ENCODE measurements around the gene ILF2.

ILF2 gene

GRCh38 chr1:153661111-153661708, 9.6 kb downstream of the ILF2 start:
- H3K27ac ChIP-seq (ENCODE audit: low read depth, low read length) = no peak overlapping the region
- no peaks in the 10 kb centered on the region for H3K27me3 ChIP-seq (ENCODE audit: control insufficient read depth, insufficient read depth, low read length)
- peaks cover 61% of the 10 kb centered on the region for H3K36me3 ChIP-seq (ENCODE audit: control insufficient read depth, insufficient read depth, low read length)
- no peak overlapping the region for H3K4me3 ChIP-seq (ENCODE audit: low read depth, low read length)
- peaks cover 5% of the 10 kb centered on the region for H3K4me1 ChIP-seq (ENCODE audit: control insufficient read depth, insufficient read depth, low read length)
- H3K9me3 ChIP-seq (ENCODE audit: control insufficient read depth, insufficient read depth, low read length) = no peaks in the 10 kb centered on the region
- no peak overlapping the region for H3K9ac ChIP-seq (ENCODE audit: low read depth, low read length)

- Histone ChIP-seq H3K36me3 (ENCODE audit: control insufficient read depth, insufficient read depth, low read length) (peaks cover 45% of the 10 kb centered on the region), H3K27me3 (ENCODE audit: control insufficient read depth, insufficient read depth, low read length) (no peaks in the 10 kb centered on the region), H3K4me1 (ENCODE audit: control insufficient read depth, insufficient read depth, low read length) (peaks cover 5% of the 10 kb centered on the region), H3K4me3 (ENCODE audit: low read depth, low read length) (peak overlapping the region; percentile 100), H3K9me3 (ENCODE audit: control insufficient read depth, insufficient read depth, low read length) (no peaks in the 10 kb centered on the region), H3K27ac (ENCODE audit: low read depth, low read length) (no peak overlapping the region), H3K9ac (ENCODE audit: low read depth, low read length) (no peak overlapping the region)
Observed at GRCh38 chr1:153659656-153660055, 11.1 kb downstream of the ILF2 start.

GRCh38 chr1:153659175-153659534, 11.6 kb downstream of the ILF2 start:
- no peaks in the 10 kb centered on the region for H3K27me3 ChIP-seq (ENCODE audit: control insufficient read depth, insufficient read depth, low read length)
- no peaks in the 10 kb centered on the region for H3K9me3 ChIP-seq (ENCODE audit: control insufficient read depth, insufficient read depth, low read length)
- H3K36me3 ChIP-seq (ENCODE audit: control insufficient read depth, insufficient read depth, low read length) = peaks cover 40% of the 10 kb centered on the region
- peak overlapping the region; percentile 100 for H3K4me3 ChIP-seq (ENCODE audit: low read depth, low read length)
- H3K27ac ChIP-seq (ENCODE audit: low read depth, low read length) = peak overlapping the region; percentile 95
- H3K9ac ChIP-seq (ENCODE audit: low read depth, low read length) = peak overlapping the region; percentile 91; the same call in 1 of the 2 replicates
- H3K4me1 ChIP-seq (ENCODE audit: control insufficient read depth, insufficient read depth, low read length) = peaks cover 5% of the 10 kb centered on the region

- H3K4me1 ChIP-seq (ENCODE audit: control insufficient read depth, insufficient read depth, low read length) = peaks cover 5% of the 10 kb centered on the region
- H3K27me3 ChIP-seq (ENCODE audit: control insufficient read depth, insufficient read depth, low read length) = no peaks in the 10 kb centered on the region
- H3K36me3 ChIP-seq (ENCODE audit: control insufficient read depth, insufficient read depth, low read length) = peaks cover 35% of the 10 kb centered on the region
- H3K9ac ChIP-seq (ENCODE audit: low read depth, low read length) = peak within 1 kb of the TSS; percentile 91
- H3K27ac ChIP-seq (ENCODE audit: low read depth, low read length) = peak within 1 kb of the TSS; percentile 95
- H3K9me3 ChIP-seq (ENCODE audit: control insufficient read depth, insufficient read depth, low read length) = no peaks in the 10 kb centered on the region
- peak within 1 kb of the TSS; percentile 100 for H3K4me3 ChIP-seq (ENCODE audit: low read depth, low read length)
Observed at GRCh38 chr1:153658400-153659174, 12.2 kb downstream of the ILF2 start, which contains the start of gene SNAPIN. TSS of gene SNAPIN (plus strand) at chr1:153658703. CDS start at chr1:153658744, 41 bp downstream.

- no peak overlapping the region for H3K4me3 ChIP-seq (ENCODE audit: low read depth, low read length)
- H3K27me3 ChIP-seq (ENCODE audit: control insufficient read depth, insufficient read depth, low read length) = no peaks in the 10 kb centered on the region
- H3K9me3 ChIP-seq (ENCODE audit: control insufficient read depth, insufficient read depth, low read length) = no peaks in the 10 kb centered on the region
- H3K9ac ChIP-seq (ENCODE audit: low read depth, low read length) = no peak overlapping the region
- H3K36me3 ChIP-seq (ENCODE audit: control insufficient read depth, insufficient read depth, low read length) = peaks cover 4% of the 10 kb centered on the region; the same call in 1 of the 2 replicates
- peaks cover 5% of the 10 kb centered on the region for H3K4me1 ChIP-seq (ENCODE audit: control insufficient read depth, insufficient read depth, low read length)
- no peak overlapping the region for H3K27ac ChIP-seq (ENCODE audit: low read depth, low read length)
Observed at GRCh38 chr1:153655333-153655732, 15.5 kb downstream of the ILF2 start.

GRCh38 chr1:153652805-153653500, 17.8 kb downstream of the ILF2 start:
- H3K4me1 ChIP-seq (ENCODE audit: control insufficient read depth, insufficient read depth, low read length) = no peaks in the 10 kb centered on the region
- no peaks in the 10 kb centered on the region for H3K27me3 ChIP-seq (ENCODE audit: control insufficient read depth, insufficient read depth, low read length)
- no peaks in the 10 kb centered on the region for H3K36me3 ChIP-seq (ENCODE audit: control insufficient read depth, insufficient read depth, low read length)
- H3K9ac ChIP-seq (ENCODE audit: low read depth, low read length) = no peak overlapping the region
- no peaks in the 10 kb centered on the region for H3K9me3 ChIP-seq (ENCODE audit: control insufficient read depth, insufficient read depth, low read length)
- H3K27ac ChIP-seq (ENCODE audit: low read depth, low read length) = no peak overlapping the region
- no peak overlapping the region for H3K4me3 ChIP-seq (ENCODE audit: low read depth, low read length)

- Histone ChIP-seq H3K4me3 (ENCODE audit: low read depth, low read length) (no peak overlapping the region), H3K9me3 (ENCODE audit: control insufficient read depth, insufficient read depth, low read length) (no peaks in the 10 kb centered on the region), H3K36me3 (ENCODE audit: control insufficient read depth, insufficient read depth, low read length) (no peaks in the 10 kb centered on the region), H3K27ac (ENCODE audit: low read depth, low read length) (no peak overlapping the region), H3K9ac (ENCODE audit: low read depth, low read length) (no peak overlapping the region), H3K27me3 (ENCODE audit: control insufficient read depth, insufficient read depth, low read length) (no peaks in the 10 kb centered on the region), H3K4me1 (ENCODE audit: control insufficient read depth, insufficient read depth, low read length) (no peaks in the 10 kb centered on the region)
Observed at GRCh38 chr1:153651771-153652170, 19.0 kb downstream of the ILF2 start.

- no peak overlapping the region for H3K27ac ChIP-seq (ENCODE audit: low read depth, low read length)
- H3K36me3 ChIP-seq (ENCODE audit: control insufficient read depth, insufficient read depth, low read length) = peaks cover 19% of the 10 kb centered on the region
- no peaks in the 10 kb centered on the region for H3K4me1 ChIP-seq (ENCODE audit: control insufficient read depth, insufficient read depth, low read length)
- H3K27me3 ChIP-seq (ENCODE audit: control insufficient read depth, insufficient read depth, low read length) = no peaks in the 10 kb centered on the region
- no peak overlapping the region for H3K9ac ChIP-seq (ENCODE audit: low read depth, low read length)
- H3K4me3 ChIP-seq (ENCODE audit: low read depth, low read length) = no peak overlapping the region
- no peaks in the 10 kb centered on the region for H3K9me3 ChIP-seq (ENCODE audit: control insufficient read depth, insufficient read depth, low read length)
Observed at GRCh38 chr1:153649863-153650235, 20.9 kb downstream of the ILF2 start.

GRCh38 chr1:153649137-153649862, 21.5 kb downstream of the ILF2 start:
- no peaks in the 10 kb centered on the region for H3K27me3 ChIP-seq (ENCODE audit: control insufficient read depth, insufficient read depth, low read length)
- H3K9me3 ChIP-seq (ENCODE audit: control insufficient read depth, insufficient read depth, low read length) = no peaks in the 10 kb centered on the region
- no peak overlapping the region for H3K9ac ChIP-seq (ENCODE audit: low read depth, low read length)
- no peaks in the 10 kb centered on the region for H3K4me1 ChIP-seq (ENCODE audit: control insufficient read depth, insufficient read depth, low read length)
- no peak overlapping the region for H3K4me3 ChIP-seq (ENCODE audit: low read depth, low read length)
- H3K36me3 ChIP-seq (ENCODE audit: control insufficient read depth, insufficient read depth, low read length) = peaks cover 24% of the 10 kb centered on the region
- no peak overlapping the region for H3K27ac ChIP-seq (ENCODE audit: low read depth, low read length)

GRCh38 chr1:153648000-153648643, 22.7 kb downstream of the ILF2 start:
- Histone ChIP-seq H3K9ac (ENCODE audit: low read depth, low read length) (no peak overlapping the region), H3K36me3 (ENCODE audit: control insufficient read depth, insufficient read depth, low read length) (peaks cover 36% of the 10 kb centered on the region), H3K4me3 (ENCODE audit: low read depth, low read length) (no peak overlapping the region), H3K9me3 (ENCODE audit: control insufficient read depth, insufficient read depth, low read length) (no peaks in the 10 kb centered on the region), H3K27me3 (ENCODE audit: control insufficient read depth, insufficient read depth, low read length) (no peaks in the 10 kb centered on the region), H3K4me1 (ENCODE audit: control insufficient read depth, insufficient read depth, low read length) (no peaks in the 10 kb centered on the region), H3K27ac (ENCODE audit: low read depth, low read length) (no peak overlapping the region)
